CD4-positive, CD25-positive, alpha-beta regulatory T cell (primary cell): ENCODE data around the gene COL4A2. TPM values are rescaled to one million over a fixed set of nuclear protein-coding genes. Genes with fewer than 3 reads are reported as not detected.

Experiments
- ATAC-seq, 2 donors: fragments of 150-1000 bp; cut with Tn5 transposase; one replicate each; pipeline ENCODE4 v1.10.0; 2021; ENCODE audit warnings: low read depth in 2 of 2, moderate number of reproducible peaks in 2 of 2, moderate library complexity in 1 of 2
- DNase-seq, 3 donors: peaks; one replicate each; pipeline versions ENCODE4 v3.0.0 to v3.0.0-alpha.2; 2012 to 2022; ENCODE audit warnings: mixed read lengths in 1 of 3
- H3K27ac ChIP-seq: one replicate; pipeline ENCODE4 v1.7.0; 2013; ENCODE audit warnings: mild to moderate bottlenecking, low read length; ENCODE audit not compliant: insufficient read depth, poor library complexity, severe bottlenecking
- H3K27me3 ChIP-seq: one replicate; pipeline ENCODE4 v1.7.0; 2013; ENCODE audit warnings: low read length; ENCODE audit not compliant: control insufficient read depth, insufficient read depth
- H3K36me3 ChIP-seq: one replicate; pipeline ENCODE4 v1.7.0; 2013; ENCODE audit warnings: mild to moderate bottlenecking, low read length, moderate library complexity; ENCODE audit not compliant: control insufficient read depth, insufficient read depth
- H3K4me1 ChIP-seq: 2 replicates; pipeline ENCODE4 v1.7.0; 2013; ENCODE audit warnings: mild to moderate bottlenecking, low read length; ENCODE audit not compliant: insufficient read depth, control insufficient read depth, poor library complexity, severe bottlenecking
- H3K4me3 ChIP-seq: one replicate; pipeline ENCODE4 v1.7.0; 2013; ENCODE audit warnings: low read depth, mild to moderate bottlenecking, low read length, moderate library complexity
- H3K9me3 ChIP-seq, 2 experiments: 1 replicate in 1 of 2; 2 replicates in 1 of 2; pipeline ENCODE4 v1.7.0; 2013; ENCODE audit warnings: low read length in 2 of 2, mild to moderate bottlenecking in 1 of 2, moderate library complexity in 1 of 2; ENCODE audit not compliant: control insufficient read depth in 2 of 2
- H3K27ac Mint-ChIP-seq, 3 donors: one replicate each; pipeline ENCODE4 v1.8.0; 2020 to 2022; ENCODE audit warnings: mild to moderate bottlenecking in 3 of 3, mixed read lengths in 3 of 3, moderate library complexity in 2 of 3
- H3K27me3 Mint-ChIP-seq: one replicate; pipeline ENCODE4 v1.8.0; 2022; ENCODE audit warnings: mild to moderate bottlenecking, mixed read lengths
- H3K36me3 Mint-ChIP-seq: one replicate; pipeline ENCODE4 v1.8.0; 2020; ENCODE audit warnings: mixed read lengths
- H3K4me1 Mint-ChIP-seq, 4 donors: one replicate each; pipeline ENCODE4 v1.8.0; 2020 to 2022; ENCODE audit warnings: mixed read lengths in 4 of 4, mild to moderate bottlenecking in 1 of 4
- H3K4me3 Mint-ChIP-seq, 4 donors: one replicate each; pipeline ENCODE4 v1.8.0; 2020 to 2022; ENCODE audit warnings: mild to moderate bottlenecking in 4 of 4, mixed read lengths in 4 of 4, moderate library complexity in 3 of 4
- H3K9me3 Mint-ChIP-seq, 7 donors: one replicate each; pipeline ENCODE4 v1.8.0; 2020 to 2022; ENCODE audit warnings: mixed read lengths in 7 of 7, mild to moderate bottlenecking in 3 of 7, moderate library complexity in 2 of 7
- polyA plus RNA-seq, 4 donors: library from polyadenylated mRNA; unstranded; fragments of 300-500 nt; fragmentation: Illumina TruSeq; gene quantifications; one replicate each; pipeline ENCODE4 v1.2.3, GENCODE V29; 2021
- total RNA-seq: library from RNA; stranded (reverse); gene quantifications from one replicate; pipeline ENCODE4 v1.2.3, GENCODE V29; 2022

Gene COL4A2
- total and polyA plus RNA-seq, 5 donors from 2014 or later = not detected

DNA sequence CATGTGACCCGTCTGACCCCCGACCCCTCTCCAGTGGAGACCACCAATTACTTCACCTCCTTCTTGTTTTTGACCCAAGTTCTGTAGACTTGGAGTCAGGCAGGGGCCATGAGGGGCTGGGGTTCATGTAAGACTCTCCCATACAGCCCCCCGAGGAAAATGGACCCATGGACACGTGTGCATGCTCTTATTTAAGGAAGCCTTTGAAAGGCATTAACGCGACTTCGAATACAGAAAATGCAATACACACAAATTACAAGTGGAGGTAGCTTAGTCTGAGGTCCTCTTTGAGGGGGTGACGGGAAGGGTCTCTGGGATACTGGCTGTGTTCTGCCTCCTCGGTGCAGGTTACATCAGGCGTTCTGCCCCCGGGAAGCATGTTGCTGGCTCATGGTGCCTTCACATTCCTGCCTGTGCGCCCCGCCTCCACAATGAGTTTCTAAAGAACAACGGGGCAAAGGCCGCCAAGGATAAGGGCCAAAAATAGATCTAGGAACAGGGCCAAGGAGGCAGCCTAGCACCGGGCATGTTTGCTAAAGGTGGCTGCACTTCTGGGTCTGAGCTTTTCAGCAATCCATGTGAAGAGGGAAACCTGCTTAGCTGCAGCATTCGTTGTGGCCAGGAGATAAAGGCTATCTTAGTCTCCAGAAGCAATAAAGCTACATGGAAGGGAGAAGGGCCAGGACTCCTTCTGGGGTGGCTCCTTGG is 199.9 kb downstream of the COL4A2 start:
- Histone ChIP-seq H3K27ac (no peak overlapping the region), H3K4me1 (no peaks in the 10 kb centered on the region), H3K36me3 (no peaks in the 10 kb centered on the region), H3K27me3 (no peaks in the 10 kb centered on the region), H3K9me3 (no peaks in the 10 kb centered on the region), H3K4me3 (no peak overlapping the region)
- H3K4me1 Mint-ChIP-seq = peaks cover 0 to 5% (median 0%) of the 10 kb centered on the region in 4 donors
- H3K4me3 Mint-ChIP-seq = no peak overlapping the region
- DNase-seq = no peak
- ATAC-seq = no peak
- no peak overlapping the region for H3K27ac Mint-ChIP-seq
- H3K36me3 Mint-ChIP-seq = no peaks in the 10 kb centered on the region
- no peaks in the 10 kb centered on the region for H3K9me3 Mint-ChIP-seq
- H3K27me3 Mint-ChIP-seq = no peaks in the 10 kb centered on the region

DNA sequence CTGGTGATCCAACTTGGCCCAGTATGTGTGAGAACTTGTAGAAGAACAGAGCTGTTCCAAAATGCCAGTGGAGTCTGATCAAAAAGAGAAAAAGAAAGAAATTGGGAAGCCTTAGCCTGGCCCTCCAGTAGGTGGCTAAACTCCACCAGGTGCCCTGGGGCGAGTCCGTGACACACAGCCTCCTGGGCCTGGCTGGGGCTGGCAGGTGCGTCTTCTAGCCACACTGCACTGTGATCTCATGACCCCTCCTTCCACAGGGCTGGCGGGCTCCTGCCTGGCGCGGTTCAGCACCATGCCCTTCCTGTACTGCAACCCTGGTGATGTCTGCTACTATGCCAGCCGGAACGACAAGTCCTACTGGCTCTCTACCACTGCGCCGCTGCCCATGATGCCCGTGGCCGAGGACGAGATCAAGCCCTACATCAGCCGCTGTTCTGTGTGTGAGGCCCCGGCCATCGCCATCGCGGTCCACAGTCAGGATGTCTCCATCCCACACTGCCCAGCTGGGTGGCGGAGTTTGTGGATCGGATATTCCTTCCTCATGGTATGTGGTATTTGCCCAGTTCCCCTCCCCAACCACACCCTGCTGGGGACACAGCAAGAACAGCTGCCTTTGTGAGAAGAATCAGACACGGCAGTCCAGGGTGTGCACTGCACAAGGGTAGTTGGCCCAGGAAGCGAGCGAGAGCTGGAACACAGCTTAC is 200.7 kb downstream of the COL4A2 start:
- Mint-ChIP-seq H3K27me3 (no peaks in the 10 kb centered on the region), H3K4me3 (no peak overlapping the region), H3K4me1 (peaks cover 0 to 5% (median 0%) of the 10 kb centered on the region in 4 donors), H3K36me3 (no peaks in the 10 kb centered on the region), H3K9me3 (no peaks in the 10 kb centered on the region), H3K27ac (no peak overlapping the region)
- DNase-seq (no peak), ATAC-seq (no peak)
- H3K27ac ChIP-seq = no peak overlapping the region
- H3K4me3 ChIP-seq = no peak overlapping the region
- no peaks in the 10 kb centered on the region for H3K36me3 ChIP-seq
- no peaks in the 10 kb centered on the region for H3K27me3 ChIP-seq
- no peaks in the 10 kb centered on the region for H3K4me1 ChIP-seq
- H3K9me3 ChIP-seq = no peaks in the 10 kb centered on the region

DNA sequence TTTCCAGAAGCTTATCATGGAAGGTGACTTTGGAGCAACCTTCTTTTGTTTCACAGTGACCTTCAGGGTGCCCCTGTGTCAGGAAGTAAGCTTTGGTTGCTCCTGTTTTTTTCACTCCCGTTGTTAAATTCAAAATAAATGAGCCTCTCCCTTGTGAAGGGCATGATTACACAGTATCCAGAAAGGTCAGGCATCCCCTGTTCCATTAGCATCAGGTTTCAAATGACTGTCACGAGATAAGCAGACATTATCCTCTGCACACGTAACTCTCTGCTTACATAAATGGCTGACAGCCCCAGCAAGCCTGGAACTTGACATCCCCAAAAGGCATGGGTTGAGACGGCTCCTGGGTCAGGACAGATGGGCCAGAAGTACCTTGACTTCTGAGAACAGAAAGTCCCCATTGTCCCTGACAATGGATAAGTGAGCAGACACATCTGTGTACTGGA is 202.4 kb downstream of the COL4A2 start:
- Histone ChIP-seq H3K4me3 (no peak overlapping the region), H3K36me3 (no peaks in the 10 kb centered on the region), H3K9me3 (no peaks in the 10 kb centered on the region), H3K27ac (no peak overlapping the region), H3K4me1 (no peaks in the 10 kb centered on the region), H3K27me3 (no peaks in the 10 kb centered on the region)
- no peaks in the 10 kb centered on the region for H3K36me3 Mint-ChIP-seq
- H3K27ac Mint-ChIP-seq = no peak overlapping the region
- DNase-seq (no peak), ATAC-seq (no peak)
- no peak overlapping the region for H3K4me3 Mint-ChIP-seq
- no peaks in the 10 kb centered on the region for H3K27me3 Mint-ChIP-seq
- peaks cover 0 to 5% (median 0%) of the 10 kb centered on the region in 4 donors for H3K4me1 Mint-ChIP-seq
- no peaks in the 10 kb centered on the region for H3K9me3 Mint-ChIP-seq

DNA sequence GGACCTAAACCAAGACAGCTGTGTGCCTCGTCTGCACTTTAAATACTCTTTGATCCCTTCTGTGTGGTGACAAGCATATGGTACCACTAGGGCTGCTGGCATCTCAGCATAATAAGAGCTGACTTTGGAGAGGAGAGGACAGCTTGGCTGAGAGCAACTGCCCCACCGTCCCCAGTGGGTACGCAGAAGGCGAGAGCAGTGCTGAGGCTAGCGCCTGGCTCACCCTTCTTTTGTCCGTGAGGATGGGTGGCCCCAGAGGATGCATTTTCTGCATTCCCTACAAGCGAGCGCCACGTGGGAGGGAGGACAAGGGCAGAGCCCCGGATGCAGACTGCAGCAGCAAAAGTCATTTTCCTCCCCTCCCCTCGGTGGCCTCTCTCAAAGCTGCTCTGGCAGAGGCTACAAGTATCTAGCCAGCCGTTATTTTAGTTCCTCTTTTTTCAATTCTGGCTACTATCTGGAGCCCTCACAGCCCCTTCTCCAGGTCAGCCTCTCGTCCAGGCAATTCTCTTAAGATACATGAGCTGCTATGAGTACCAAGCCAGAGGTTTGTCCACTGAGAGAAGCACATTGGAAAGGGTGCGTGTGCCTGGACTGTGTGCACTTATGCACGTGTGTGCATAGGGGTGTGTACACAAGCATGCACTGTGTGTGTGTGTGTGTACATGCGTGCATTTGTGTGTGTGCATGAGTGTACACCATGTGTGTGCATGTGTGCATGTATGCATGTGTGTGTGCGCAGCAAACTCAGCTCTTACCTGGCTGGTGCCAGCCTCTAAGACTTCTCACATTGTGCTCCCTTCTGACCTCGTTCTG is 203.1 kb downstream of the COL4A2 start:
- peaks cover 0 to under 1% (median 0%) of the 10 kb centered on the region in 7 donors for H3K9me3 Mint-ChIP-seq
- peak in 1 of 2 donors; percentile 16 for ATAC-seq

DNA sequence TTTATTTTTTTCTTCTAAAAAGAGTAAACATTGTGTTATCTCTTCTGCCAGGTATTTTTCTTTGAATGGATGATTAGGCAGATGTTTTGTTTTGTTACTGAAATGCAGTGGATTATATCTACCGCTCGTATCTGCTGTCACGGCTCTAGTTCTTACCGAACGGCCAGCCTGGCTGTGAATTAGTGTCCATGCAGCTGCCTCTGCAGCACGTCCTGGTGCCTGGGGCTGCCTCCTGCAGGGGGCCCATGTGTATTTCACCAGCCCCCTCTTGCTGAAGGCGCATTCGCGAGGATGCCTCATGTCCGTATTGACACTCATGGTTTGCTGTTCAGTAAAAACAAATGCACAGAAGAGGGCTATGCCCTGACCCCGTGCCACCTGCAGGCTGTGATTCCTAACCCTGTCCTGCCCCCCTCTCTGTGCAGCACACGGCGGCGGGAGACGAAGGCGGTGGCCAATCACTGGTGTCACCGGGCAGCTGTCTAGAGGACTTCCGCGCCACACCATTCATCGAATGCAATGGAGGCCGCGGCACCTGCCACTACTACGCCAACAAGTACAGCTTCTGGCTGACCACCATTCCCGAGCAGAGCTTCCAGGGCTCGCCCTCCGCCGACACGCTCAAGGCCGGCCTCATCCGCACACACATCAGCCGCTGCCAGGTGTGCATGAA is 204.6 kb downstream of the COL4A2 start:
- DNase-seq (no peak), ATAC-seq (no peak)
- Histone ChIP-seq H3K9me3 (no peaks in the 10 kb centered on the region), H3K36me3 (no peaks in the 10 kb centered on the region), H3K27ac (no peak overlapping the region), H3K4me3 (no peak overlapping the region), H3K4me1 (no peaks in the 10 kb centered on the region), H3K27me3 (no peaks in the 10 kb centered on the region)
- Mint-ChIP-seq H3K27ac (no peak overlapping the region), H3K4me1 (peaks cover 0 to 5% (median 3%) of the 10 kb centered on the region in 4 donors), H3K4me3 (no peak overlapping the region), H3K27me3 (no peaks in the 10 kb centered on the region), H3K9me3 (peaks cover 0 to 2% (median 0%) of the 10 kb centered on the region in 7 donors), H3K36me3 (no peaks in the 10 kb centered on the region)

More for the DNA sequence above, 203.1 kb downstream of the COL4A2 start:
- Mint-ChIP-seq H3K4me3 (no peak overlapping the region), H3K36me3 (no peaks in the 10 kb centered on the region), H3K27ac (no peak overlapping the region), H3K27me3 (no peaks in the 10 kb centered on the region), H3K4me1 (peaks cover 0 to 5% (median 0%) of the 10 kb centered on the region in 4 donors)
- no peak overlapping the region for H3K4me3 ChIP-seq
- peak in 1 of 3 donors; percentile 38 for DNase-seq
- H3K27me3 ChIP-seq = no peaks in the 10 kb centered on the region
- H3K4me1 ChIP-seq = no peaks in the 10 kb centered on the region
- H3K27ac ChIP-seq = no peak overlapping the region
- H3K9me3 ChIP-seq = no peaks in the 10 kb centered on the region
- H3K36me3 ChIP-seq = no peaks in the 10 kb centered on the region

DNA sequence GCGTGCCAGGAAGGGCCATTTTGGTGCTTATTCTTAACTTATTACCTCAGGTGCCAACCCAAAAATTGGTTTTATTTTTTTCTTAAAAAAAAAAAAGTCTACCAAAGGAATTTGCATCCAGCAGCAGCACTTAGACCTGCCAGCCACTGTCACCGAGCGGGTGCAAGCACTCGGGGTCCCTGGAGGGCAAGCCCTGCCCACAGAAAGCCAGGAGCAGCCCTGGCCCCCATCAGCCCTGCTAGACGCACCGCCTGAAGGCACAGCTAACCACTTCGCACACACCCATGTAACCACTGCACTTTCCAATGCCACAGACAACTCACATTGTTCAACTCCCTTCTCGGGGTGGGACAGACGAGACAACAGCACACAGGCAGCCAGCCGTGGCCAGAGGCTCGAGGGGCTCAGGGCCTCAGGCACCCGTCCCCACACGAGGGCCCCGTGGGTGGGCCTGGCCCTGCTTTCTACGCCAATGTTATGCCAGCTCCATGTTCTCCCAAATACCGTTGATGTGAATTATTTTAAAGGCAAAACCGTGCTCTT is 205.2 kb downstream of the COL4A2 start:
- H3K4me3 ChIP-seq = no peak overlapping the region
- Mint-ChIP-seq H3K9me3 (peaks cover 0 to 2% (median 0%) of the 10 kb centered on the region in 7 donors), H3K4me1 (peaks cover 0 to 5% (median 3%) of the 10 kb centered on the region in 4 donors), H3K27me3 (no peaks in the 10 kb centered on the region), H3K4me3 (no peak overlapping the region), H3K27ac (no peak overlapping the region), H3K36me3 (no peaks in the 10 kb centered on the region)
- DNase-seq (no peak), ATAC-seq (no peak)
- H3K9me3 ChIP-seq = no peaks in the 10 kb centered on the region
- no peak overlapping the region for H3K27ac ChIP-seq
- no peaks in the 10 kb centered on the region for H3K36me3 ChIP-seq
- H3K27me3 ChIP-seq = no peaks in the 10 kb centered on the region
- H3K4me1 ChIP-seq = no peaks in the 10 kb centered on the region

DNA sequence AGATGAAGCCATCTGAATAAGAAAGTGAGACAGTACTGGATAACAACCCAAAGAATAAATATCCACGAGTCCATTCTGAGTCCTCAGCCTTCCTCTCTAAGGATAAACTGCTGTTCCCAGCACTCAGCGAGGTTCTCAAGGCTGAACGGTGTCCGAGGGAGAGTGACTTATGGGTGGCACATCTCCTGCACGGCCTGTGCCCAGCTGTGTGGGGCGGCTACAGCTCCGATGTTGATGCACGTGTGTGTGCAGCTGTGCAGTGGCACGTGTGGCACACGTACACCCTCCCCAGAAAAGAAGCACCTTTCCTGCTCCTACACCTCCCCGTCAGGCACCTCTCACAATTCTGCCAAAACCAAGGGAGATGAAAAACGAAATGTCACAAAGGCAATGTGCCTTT is 209.4 kb downstream of the COL4A2 start:
- Mint-ChIP-seq H3K27ac (no peak overlapping the region), H3K27me3 (no peaks in the 10 kb centered on the region), H3K4me1 (peaks cover 0 to 5% (median 0%) of the 10 kb centered on the region in 4 donors), H3K36me3 (no peaks in the 10 kb centered on the region), H3K9me3 (peaks cover 0 to 2% (median 0%) of the 10 kb centered on the region in 7 donors), H3K4me3 (no peak overlapping the region)
- ATAC-seq (no peak), DNase-seq (no peak)
- Histone ChIP-seq H3K36me3 (no peaks in the 10 kb centered on the region), H3K4me1 (no peaks in the 10 kb centered on the region), H3K27me3 (no peaks in the 10 kb centered on the region), H3K27ac (no peak overlapping the region), H3K9me3 (no peaks in the 10 kb centered on the region), H3K4me3 (no peak overlapping the region)
